Left ventricle myocardium inferior (tissue), 1 donor: ENCODE measurements around the gene MUC20. TPM values are rescaled to one million over a fixed set of nuclear protein-coding genes. Genes with fewer than 3 reads are reported as not detected.

Experiments
- DNase-seq: peaks from one replicate; pipeline ENCODE4 v3.0.0-alpha.2; 2020
- H3K27ac ChIP-seq: fragments of 200-600 bp; replicated peaks from 2 replicates; pipeline ENCODE4 v1.8.0; 2021
- H3K27me3 ChIP-seq: fragments of 200-600 bp; 2 replicates; pipeline ENCODE4 v1.8.0; 2021; ENCODE audit warnings: low read depth
- H3K36me3 ChIP-seq: fragments of 200-600 bp; 2 replicates; pipeline ENCODE4 v1.8.0; 2021
- H3K4me1 ChIP-seq: fragments of 200-600 bp; 2 replicates; pipeline ENCODE4 v1.8.0; 2021
- H3K4me3 ChIP-seq: fragments of 200-600 bp; 2 replicates; pipeline ENCODE4 v1.8.0; 2021; ENCODE audit warnings: mild to moderate bottlenecking, moderate library complexity
- H3K9me3 ChIP-seq: fragments of 200-600 bp; replicated peaks from 2 replicates; pipeline ENCODE4 v1.8.0; 2021
- intact Hi-C: fragments of 100-400 bp; cut with micrococcal nuclease; formaldehyde crosslinking; loops from one replicate; pipeline ENCODE4 v1.11.0; 2022
- total RNA-seq: library from RNA; stranded (reverse); fragmentation: NEBNext Ultra II Directional; extraction: Animal tissue kit (Norgen Biotek cat#: 25700); gene quantifications from one replicate; pipeline ENCODE4 v1.2.1, GENCODE V29; 2021
- TF ChIP-seq, protein P1 (sequence below): fragments of 200-600 bp; IDR thresholded peaks from 2 replicates; pipeline ENCODE4 v1.8.0; 2021; ENCODE audit warnings: antibody characterized with exemption, mild to moderate bottlenecking, borderline replicate concordance
- donor health status: DM: no; HTN: yes; CAD: no; lungs with severe emphysema.

MUC20 gene
- total RNA-seq, 1 donor from 2014 or later = 4.7 TPM

DNA sequence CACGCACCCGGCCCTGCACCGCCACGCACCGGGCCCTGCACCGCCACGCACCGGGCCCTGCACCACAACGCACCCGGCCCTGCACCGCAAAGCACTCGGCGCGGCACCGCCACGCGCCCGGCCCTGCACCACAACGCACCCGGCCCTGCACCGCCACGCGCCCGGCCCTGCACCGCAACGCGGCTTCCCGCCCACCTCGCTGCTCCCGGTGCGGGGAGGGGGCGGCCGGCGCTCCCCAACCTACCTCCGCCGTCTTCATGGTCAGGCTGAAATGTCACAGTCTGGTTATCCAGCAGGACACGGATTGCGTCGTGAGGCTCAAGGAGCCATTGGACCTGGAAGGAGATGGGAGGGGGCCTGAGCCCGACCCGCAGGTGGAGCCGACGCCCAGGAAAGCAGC is 41.8 kb downstream of the MUC20 start:
- Histone ChIP-seq H3K27me3 (peaks cover 93% of the 10 kb centered on the region), H3K36me3 (no peaks in the 10 kb centered on the region), H3K4me3 (no peak overlapping the region), H3K27ac (no peak overlapping the region), H3K4me1 (peaks cover 11% of the 10 kb centered on the region), H3K9me3 (no peaks in the 10 kb centered on the region)
- intact Hi-C loops = no loop called here
- DNase-seq = no peak
- TF ChIP-seq, protein P1, sequence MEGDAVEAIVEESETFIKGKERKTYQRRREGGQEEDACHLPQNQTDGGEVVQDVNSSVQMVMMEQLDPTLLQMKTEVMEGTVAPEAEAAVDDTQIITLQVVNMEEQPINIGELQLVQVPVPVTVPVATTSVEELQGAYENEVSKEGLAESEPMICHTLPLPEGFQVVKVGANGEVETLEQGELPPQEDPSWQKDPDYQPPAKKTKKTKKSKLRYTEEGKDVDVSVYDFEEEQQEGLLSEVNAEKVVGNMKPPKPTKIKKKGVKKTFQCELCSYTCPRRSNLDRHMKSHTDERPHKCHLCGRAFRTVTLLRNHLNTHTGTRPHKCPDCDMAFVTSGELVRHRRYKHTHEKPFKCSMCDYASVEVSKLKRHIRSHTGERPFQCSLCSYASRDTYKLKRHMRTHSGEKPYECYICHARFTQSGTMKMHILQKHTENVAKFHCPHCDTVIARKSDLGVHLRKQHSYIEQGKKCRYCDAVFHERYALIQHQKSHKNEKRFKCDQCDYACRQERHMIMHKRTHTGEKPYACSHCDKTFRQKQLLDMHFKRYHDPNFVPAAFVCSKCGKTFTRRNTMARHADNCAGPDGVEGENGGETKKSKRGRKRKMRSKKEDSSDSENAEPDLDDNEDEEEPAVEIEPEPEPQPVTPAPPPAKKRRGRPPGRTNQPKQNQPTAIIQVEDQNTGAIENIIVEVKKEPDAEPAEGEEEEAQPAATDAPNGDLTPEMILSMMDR = no peak

DNA sequence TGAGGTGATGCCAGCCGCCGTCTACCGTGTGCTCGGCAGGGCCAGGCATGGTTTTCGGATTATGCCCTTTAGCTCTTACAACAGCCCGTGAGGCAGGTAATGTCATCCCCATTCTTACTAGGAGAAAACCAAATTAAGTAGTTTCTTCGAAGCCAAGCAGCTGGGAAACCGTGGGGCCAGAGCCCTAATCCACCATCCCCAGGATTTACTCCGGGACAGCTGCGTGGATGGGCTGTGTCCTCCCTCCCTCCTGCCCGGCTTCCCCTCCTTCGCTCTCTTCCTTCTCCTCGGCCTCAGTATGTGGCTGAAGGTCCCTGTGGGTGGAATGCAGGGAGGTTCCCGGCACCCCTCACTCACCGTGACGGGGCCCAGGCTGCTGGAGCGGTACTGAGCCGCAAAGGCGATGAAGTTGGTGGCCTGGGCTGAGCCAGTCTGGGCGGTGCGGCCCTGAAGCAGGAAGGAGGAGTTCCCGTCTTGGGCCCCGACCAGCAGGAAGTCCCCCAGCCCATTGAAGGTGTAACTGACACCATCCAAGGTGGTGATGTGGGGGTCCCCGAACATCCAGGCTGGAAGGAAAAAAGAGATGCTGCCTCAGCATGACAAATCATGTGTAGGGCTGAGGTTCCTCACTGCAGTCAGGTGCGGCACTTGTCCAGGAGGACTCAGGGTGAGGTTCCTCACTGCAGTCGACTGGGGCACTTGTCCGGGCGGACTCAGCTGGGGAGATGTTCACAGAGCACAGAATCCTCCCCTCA is 42.5 kb downstream of the MUC20 start:
- Histone ChIP-seq H3K9me3 (no peaks in the 10 kb centered on the region), H3K4me3 (no peak overlapping the region), H3K4me1 (peaks cover 6% of the 10 kb centered on the region), H3K36me3 (no peaks in the 10 kb centered on the region), H3K27me3 (peaks cover 86% of the 10 kb centered on the region), H3K27ac (no peak overlapping the region)
- DNase-seq = no peak
- intact Hi-C loops = no loop called here
- TF ChIP-seq, protein P1 = no peak

DNA sequence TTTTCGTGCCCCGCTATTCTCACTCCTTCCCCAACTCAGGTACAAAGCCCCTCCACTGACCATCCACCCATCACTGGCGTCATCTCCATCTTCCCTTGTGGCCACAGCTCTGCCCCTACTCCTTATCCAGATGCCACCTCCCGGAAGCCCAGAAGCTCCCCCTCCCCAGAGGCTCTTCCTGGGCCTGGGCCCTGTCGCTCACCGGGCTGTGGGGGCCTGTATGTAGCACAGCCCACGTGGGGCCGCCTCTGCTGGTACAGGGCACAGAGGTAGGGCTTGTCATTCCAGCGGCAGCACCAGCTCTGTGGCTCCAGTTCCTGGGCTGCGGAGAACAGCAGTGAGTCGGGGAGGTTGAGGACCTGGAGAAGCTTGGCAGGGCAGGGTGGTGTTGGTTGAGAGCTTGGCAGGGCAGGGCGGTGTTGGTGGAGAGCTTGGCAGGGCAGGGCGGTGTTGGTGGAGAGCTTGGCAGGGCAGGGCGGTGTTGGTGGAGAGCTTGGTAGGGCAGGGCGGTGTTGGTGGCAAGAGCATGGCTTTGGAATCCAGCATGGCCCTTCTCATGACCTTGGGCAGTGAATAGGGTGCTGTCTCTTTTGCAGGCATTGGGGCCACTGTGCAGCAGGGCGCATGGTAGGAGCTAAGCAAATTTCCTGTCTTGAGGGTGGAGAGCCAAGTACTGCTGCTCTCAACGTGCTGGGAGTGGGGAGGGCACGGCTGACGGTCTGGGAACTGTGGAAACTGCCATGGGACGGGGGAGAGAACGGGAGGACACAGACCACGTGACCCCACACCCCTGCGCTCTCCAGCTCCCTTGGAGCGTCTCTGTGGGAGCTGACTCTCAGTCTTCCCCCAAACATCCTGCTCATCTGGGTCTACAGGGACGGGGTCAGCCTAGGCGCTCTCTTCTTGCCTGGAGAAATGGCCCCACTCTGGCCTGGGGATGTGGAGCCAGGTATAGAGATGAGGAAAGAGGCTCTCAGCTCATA is 43.4 kb downstream of the MUC20 start:
- Histone ChIP-seq H3K4me1 (peaks cover 6% of the 10 kb centered on the region), H3K36me3 (no peaks in the 10 kb centered on the region), H3K9me3 (no peaks in the 10 kb centered on the region), H3K27me3 (peaks cover 78% of the 10 kb centered on the region), H3K27ac (no peak overlapping the region), H3K4me3 (no peak overlapping the region)
- DNase-seq = no peak
- intact Hi-C loops = no loop called here
- TF ChIP-seq, protein P1 = no peak

DNA sequence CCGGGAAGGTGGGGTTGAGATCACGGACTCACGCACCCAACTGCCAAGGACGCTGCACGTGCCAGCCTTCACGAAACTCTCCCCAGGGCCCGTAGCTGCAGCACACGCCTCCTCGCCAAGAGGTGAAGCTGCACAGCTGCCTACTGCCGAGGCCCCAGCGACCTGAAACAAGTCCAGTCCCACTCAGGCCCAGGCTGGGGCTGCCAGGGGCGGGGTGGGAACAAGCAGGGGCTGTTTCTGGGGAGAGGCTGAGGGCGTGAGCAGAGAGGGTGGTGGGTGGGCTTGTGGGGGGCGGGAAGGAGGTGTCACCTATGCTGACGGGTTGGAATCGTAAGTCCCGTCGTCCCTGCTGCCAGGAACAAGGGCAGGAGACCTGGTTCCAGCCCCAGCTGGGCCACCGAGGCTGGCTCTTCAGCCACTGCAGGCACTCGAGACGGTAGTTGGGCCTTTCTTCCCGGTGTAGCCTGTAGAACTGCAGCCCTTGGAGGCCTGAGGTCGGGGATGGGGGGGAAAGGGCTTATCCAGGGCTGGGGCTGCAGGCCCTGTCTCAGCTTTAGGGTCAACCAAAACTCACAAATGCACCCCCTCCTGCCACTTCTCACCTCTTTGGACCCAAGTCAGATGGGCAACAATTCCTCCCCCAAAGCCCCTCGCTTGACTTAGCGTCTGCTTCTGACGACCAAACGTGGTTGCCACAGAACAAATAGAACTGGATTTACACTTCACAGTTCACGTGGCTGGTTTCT is 44.4 kb downstream of the MUC20 start:
- Histone ChIP-seq H3K4me3 (no peak overlapping the region), H3K27me3 (peaks cover 68% of the 10 kb centered on the region), H3K4me1 (peaks cover 6% of the 10 kb centered on the region), H3K9me3 (no peaks in the 10 kb centered on the region), H3K36me3 (no peaks in the 10 kb centered on the region), H3K27ac (no peak overlapping the region)
- TF ChIP-seq, protein P1 = no peak
- DNase-seq = no peak
- intact Hi-C loops = no loop called here

DNA sequence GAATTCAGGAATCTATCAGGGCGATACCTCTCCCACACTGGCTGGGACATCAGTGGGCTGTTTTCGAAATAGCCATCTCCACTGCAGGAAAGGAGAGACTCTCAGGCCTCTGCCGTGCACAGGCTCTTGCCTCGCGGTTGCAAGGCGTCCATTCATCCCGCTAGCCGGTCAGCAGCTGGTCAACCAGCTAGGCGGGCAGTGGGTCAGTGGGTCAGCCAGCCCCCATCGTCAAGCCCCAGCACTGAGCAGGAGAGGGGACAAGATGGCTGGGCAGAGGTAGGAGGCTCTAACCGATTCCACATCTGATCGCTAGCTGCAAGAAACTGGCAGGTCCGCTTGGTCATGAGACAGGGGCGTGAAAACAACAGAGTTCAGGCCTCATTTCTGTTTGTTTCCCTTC is 45.9 kb downstream of the MUC20 start:
- TF ChIP-seq, protein P1 = no peak
- Histone ChIP-seq H3K27me3 (peaks cover 52% of the 10 kb centered on the region), H3K4me3 (no peak overlapping the region), H3K36me3 (no peaks in the 10 kb centered on the region), H3K27ac (no peak overlapping the region), H3K9me3 (no peaks in the 10 kb centered on the region), H3K4me1 (peaks cover 4% of the 10 kb centered on the region)
- DNase-seq = no peak
- intact Hi-C loops = no loop called here
